HepG2 (cell line): Measurements from ENCODE around the gene CCL16. TPM values are rescaled to one million over a fixed set of nuclear protein-coding genes. Genes with fewer than 3 reads are reported as not detected.

ENCODE experiments used
- EP300 ChIP-seq, 3 experiments: sonication (generic) in 1 of 3; formaldehyde crosslinking in 1 of 3; IDR thresholded peaks; 2 replicates each; pipeline versions ENCODE4 v1.5.1 to v1.6.1; 2011 to 2020; ENCODE audit warnings: low read depth in 2 of 3, low read length in 2 of 3, borderline replicate concordance in 1 of 3, improper control_type of control experiment in 1 of 3, mild to moderate bottlenecking in 1 of 3, missing genetic modification reagents in 1 of 3, moderate library complexity in 1 of 3
- GATA4 ChIP-seq: sonication (generic); IDR thresholded peaks from 2 replicates; pipeline ENCODE4 v1.6.1; 2016; ENCODE audit warnings: antibody characterized with exemption, low read depth, borderline replicate concordance
- HOXD1 ChIP-seq: sonication (generic); formaldehyde crosslinking; IDR thresholded peaks from 2 replicates; pipeline ENCODE4 v1.5.0; 2020; ENCODE audit warnings: missing genetic modification reagents
- NCOR1 ChIP-seq: fragments of 200-600 bp; sonication (generic); IDR thresholded peaks from 2 replicates; pipeline ENCODE4 v1.7.0; 2017; ENCODE audit warnings: antibody characterized with exemption, low read length, borderline replicate concordance
- POLR2AphosphoS5 ChIP-seq: IDR thresholded peaks from 2 replicates; pipeline ENCODE4 v1.6.1; 2012; ENCODE audit warnings: low read depth, low read length
- SIN3A ChIP-seq: IDR thresholded peaks from 2 replicates; pipeline ENCODE4 v1.6.1; 2011; ENCODE audit warnings: low read depth, mild to moderate bottlenecking, control low read depth, low read length, borderline replicate concordance
- TP53 ChIP-seq: sonication (generic); formaldehyde crosslinking; conservative IDR thresholded peaks from 2 replicates; pipeline ENCODE4 v1.4.0; 2020; ENCODE audit warnings: missing genetic modification reagents
- ZNF431 ChIP-seq: sonication (generic); formaldehyde crosslinking; IDR thresholded peaks from 2 replicates; pipeline ENCODE4 v1.9.0; 2022; ENCODE audit warnings: missing genetic modification reagents, low read depth, mild to moderate bottlenecking, borderline replicate concordance
- ZNF446 ChIP-seq: sonication (generic); formaldehyde crosslinking; IDR thresholded peaks from 2 replicates; pipeline ENCODE4 v1.5.0; 2020; ENCODE audit warnings: mild to moderate bottlenecking, missing genetic modification reagents
- ZNF619 ChIP-seq: sonication (generic); formaldehyde crosslinking; IDR thresholded peaks from 2 replicates; pipeline ENCODE4 v1.4.0; 2020; ENCODE audit warnings: mild to moderate bottlenecking, missing genetic modification reagents
- ZNF878 ChIP-seq: sonication (generic); formaldehyde crosslinking; IDR thresholded peaks from 2 replicates; pipeline ENCODE4 v1.8.1; 2023; ENCODE audit warnings: mild to moderate bottlenecking, missing genetic modification reagents, moderate library complexity
- polyA plus RNA-seq, 8 experiments: library from polyadenylated mRNA; depleted of rRNA in 3 of 8; stranded (reverse) in 7 of 8; unstranded in 1 of 8; fragments of >200 nt; fragmentation: Illumina TruSeq in 4 of 8; extraction: Trizol in 4 of 8; gene quantifications; 2 replicates each; pipeline versions ENCODE4 v1.2.1 to v1.2.3, GENCODE V29; 2011 to 2016; ENCODE audit warnings: low read depth in 4 of 8, missing spikeins in 1 of 8, mixed read lengths in 1 of 8; ENCODE audit not compliant: insufficient read depth in 1 of 8
- total RNA-seq, 5 experiments: library from RNA; depleted of rRNA; stranded (reverse); fragments of >200 nt; fragmentation: Illumina TruSeq; extraction: Trizol; gene quantifications; 2 replicates each; pipeline ENCODE4 v1.2.3, GENCODE V29; 2016; ENCODE audit warnings: low read depth in 1 of 5
- TF ChIP-seq, protein P1 (sequence below), 2 experiments: sonication (generic) in 1 of 2; formaldehyde crosslinking in 1 of 2; IDR thresholded peaks; 2 replicates each; pipeline versions ENCODE4 v1.6.1 to v1.9.0; 2014 to 2022; ENCODE audit warnings: antibody characterized with exemption in 1 of 2, borderline replicate concordance in 1 of 2, inconsistent platforms in 1 of 2, low read depth in 1 of 2, missing genetic modification reagents in 1 of 2
- TF ChIP-seq, protein P2 (sequence below): sonication (generic); formaldehyde crosslinking; conservative IDR thresholded peaks from 2 replicates; pipeline ENCODE4 v1.8.1; 2023; ENCODE audit warnings: missing genetic modification reagents
- TF ChIP-seq, protein P3 (sequence below): IDR thresholded peaks from 2 replicates; pipeline ENCODE4 v1.6.1; 2012; ENCODE audit warnings: inconsistent platforms
- TF ChIP-seq, protein P4 (sequence below): sonication (generic); formaldehyde crosslinking; IDR thresholded peaks from 2 replicates; pipeline ENCODE4 v1.8.1; 2023; ENCODE audit warnings: mild to moderate bottlenecking, missing genetic modification reagents
- TF ChIP-seq, protein P5 (sequence below): sonication (generic); formaldehyde crosslinking; IDR thresholded peaks from 2 replicates; pipeline ENCODE4 v1.8.0; 2022; ENCODE audit warnings: missing genetic modification reagents, mild to moderate bottlenecking, borderline replicate concordance
- TF ChIP-seq, protein P6 (sequence below): sonication (generic); formaldehyde crosslinking; IDR thresholded peaks from 2 replicates; pipeline ENCODE4 v1.5.0; 2020; ENCODE audit warnings: mild to moderate bottlenecking, missing genetic modification reagents

CCL16 gene
- total and polyA plus RNA-seq, 2 of the 13 experiments (the other 11 are each of a cell fraction or from before 2014, with no cell fraction given): 2.0 to 14.7 TPM

DNA sequence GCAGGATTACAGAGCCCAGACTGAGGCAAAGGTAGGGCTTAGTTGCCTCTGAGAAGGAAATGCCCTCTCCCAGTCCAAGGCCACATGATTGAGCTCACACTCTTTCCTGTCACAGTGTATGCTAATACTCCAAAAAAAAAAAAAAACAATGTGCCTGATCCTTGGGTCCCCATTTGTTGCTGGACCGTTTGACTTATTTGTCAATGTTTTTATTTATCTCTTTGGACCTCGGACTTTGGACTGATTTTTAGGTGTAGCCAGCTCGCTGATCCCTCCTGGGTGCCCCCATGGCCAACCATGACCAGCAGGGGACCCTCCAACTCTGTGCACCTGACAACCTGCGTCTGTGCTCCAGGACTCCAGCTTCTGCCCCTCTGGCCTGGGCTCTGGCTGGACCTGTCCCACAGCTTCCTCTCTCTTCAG lies 622 bp upstream of the CCL16 start (continued):
- TF ChIP-seq, protein P1, sequence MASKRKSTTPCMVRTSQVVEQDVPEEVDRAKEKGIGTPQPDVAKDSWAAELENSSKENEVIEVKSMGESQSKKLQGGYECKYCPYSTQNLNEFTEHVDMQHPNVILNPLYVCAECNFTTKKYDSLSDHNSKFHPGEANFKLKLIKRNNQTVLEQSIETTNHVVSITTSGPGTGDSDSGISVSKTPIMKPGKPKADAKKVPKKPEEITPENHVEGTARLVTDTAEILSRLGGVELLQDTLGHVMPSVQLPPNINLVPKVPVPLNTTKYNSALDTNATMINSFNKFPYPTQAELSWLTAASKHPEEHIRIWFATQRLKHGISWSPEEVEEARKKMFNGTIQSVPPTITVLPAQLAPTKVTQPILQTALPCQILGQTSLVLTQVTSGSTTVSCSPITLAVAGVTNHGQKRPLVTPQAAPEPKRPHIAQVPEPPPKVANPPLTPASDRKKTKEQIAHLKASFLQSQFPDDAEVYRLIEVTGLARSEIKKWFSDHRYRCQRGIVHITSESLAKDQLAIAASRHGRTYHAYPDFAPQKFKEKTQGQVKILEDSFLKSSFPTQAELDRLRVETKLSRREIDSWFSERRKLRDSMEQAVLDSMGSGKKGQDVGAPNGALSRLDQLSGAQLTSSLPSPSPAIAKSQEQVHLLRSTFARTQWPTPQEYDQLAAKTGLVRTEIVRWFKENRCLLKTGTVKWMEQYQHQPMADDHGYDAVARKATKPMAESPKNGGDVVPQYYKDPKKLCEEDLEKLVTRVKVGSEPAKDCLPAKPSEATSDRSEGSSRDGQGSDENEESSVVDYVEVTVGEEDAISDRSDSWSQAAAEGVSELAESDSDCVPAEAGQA (IDR thresholded peaks at IDR 0.05; ENCODE audit: low read depth): no peak
- TF ChIP-seq, protein P1 (CRISPR knock-in tag; IDR thresholded peaks at IDR 0.05; ENCODE audit: borderline replicate concordance): no peak
- TF ChIP-seq, protein P2, sequence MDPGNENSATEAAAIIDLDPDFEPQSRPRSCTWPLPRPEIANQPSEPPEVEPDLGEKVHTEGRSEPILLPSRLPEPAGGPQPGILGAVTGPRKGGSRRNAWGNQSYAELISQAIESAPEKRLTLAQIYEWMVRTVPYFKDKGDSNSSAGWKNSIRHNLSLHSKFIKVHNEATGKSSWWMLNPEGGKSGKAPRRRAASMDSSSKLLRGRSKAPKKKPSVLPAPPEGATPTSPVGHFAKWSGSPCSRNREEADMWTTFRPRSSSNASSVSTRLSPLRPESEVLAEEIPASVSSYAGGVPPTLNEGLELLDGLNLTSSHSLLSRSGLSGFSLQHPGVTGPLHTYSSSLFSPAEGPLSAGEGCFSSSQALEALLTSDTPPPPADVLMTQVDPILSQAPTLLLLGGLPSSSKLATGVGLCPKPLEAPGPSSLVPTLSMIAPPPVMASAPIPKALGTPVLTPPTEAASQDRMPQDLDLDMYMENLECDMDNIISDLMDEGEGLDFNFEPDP: no peak
- TF ChIP-seq ZNF619 (CRISPR knock-in tag) (no peak), HOXD1 (CRISPR knock-in tag) (no peak), GATA4 (no peak), TP53 (CRISPR knock-in tag) (no peak), NCOR1 (peak; percentile 92), POLR2AphosphoS5 (no peak), ZNF878 (CRISPR knock-in tag) (no peak), SIN3A (no peak), ZNF431 (CRISPR knock-in tag) (0 out of 2 replicates have a peak, but pooled peaks have one; percentile 63), EP300 (IDR thresholded peaks at IDR 0.05; ENCODE audit: low read depth in 2 of 2, low read length in 2 of 2) (peak in 1 of 2 experiments; percentile 48; a peak in 1 of 4 replicates), EP300 (CRISPR knock-in tag; IDR thresholded peaks at IDR 0.05; ENCODE audit: borderline replicate concordance) (peak; percentile 53; the same call in 1 of the 2 replicates), ZNF446 (CRISPR knock-in tag) (no peak)
- TF ChIP-seq, protein P3, sequence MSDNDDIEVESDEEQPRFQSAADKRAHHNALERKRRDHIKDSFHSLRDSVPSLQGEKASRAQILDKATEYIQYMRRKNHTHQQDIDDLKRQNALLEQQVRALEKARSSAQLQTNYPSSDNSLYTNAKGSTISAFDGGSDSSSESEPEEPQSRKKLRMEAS: no peak
- TF ChIP-seq, protein P4, sequence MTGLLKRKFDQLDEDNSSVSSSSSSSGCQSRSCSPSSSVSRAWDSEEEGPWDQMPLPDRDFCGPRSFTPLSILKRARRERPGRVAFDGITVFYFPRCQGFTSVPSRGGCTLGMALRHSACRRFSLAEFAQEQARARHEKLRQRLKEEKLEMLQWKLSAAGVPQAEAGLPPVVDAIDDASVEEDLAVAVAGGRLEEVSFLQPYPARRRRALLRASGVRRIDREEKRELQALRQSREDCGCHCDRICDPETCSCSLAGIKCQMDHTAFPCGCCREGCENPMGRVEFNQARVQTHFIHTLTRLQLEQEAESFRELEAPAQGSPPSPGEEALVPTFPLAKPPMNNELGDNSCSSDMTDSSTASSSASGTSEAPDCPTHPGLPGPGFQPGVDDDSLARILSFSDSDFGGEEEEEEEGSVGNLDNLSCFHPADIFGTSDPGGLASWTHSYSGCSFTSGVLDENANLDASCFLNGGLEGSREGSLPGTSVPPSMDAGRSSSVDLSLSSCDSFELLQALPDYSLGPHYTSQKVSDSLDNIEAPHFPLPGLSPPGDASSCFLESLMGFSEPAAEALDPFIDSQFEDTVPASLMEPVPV (CRISPR knock-in tag): no peak
- TF ChIP-seq, protein P5, sequence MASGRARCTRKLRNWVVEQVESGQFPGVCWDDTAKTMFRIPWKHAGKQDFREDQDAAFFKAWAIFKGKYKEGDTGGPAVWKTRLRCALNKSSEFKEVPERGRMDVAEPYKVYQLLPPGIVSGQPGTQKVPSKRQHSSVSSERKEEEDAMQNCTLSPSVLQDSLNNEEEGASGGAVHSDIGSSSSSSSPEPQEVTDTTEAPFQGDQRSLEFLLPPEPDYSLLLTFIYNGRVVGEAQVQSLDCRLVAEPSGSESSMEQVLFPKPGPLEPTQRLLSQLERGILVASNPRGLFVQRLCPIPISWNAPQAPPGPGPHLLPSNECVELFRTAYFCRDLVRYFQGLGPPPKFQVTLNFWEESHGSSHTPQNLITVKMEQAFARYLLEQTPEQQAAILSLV (CRISPR knock-in tag): no peak
- TF ChIP-seq, protein P6, sequence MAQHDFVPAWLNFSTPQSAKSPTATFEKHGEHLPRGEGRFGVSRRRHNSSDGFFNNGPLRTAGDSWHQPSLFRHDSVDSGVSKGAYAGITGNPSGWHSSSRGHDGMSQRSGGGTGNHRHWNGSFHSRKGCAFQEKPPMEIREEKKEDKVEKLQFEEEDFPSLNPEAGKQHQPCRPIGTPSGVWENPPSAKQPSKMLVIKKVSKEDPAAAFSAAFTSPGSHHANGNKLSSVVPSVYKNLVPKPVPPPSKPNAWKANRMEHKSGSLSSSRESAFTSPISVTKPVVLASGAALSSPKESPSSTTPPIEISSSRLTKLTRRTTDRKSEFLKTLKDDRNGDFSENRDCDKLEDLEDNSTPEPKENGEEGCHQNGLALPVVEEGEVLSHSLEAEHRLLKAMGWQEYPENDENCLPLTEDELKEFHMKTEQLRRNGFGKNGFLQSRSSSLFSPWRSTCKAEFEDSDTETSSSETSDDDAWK (CRISPR knock-in tag): no peak
